Upper lobe of right lung (tissue), 1 donor: ENCODE measurements around the gene KCTD14. TPM values are rescaled to one million over a fixed set of nuclear protein-coding genes. Genes with fewer than 3 reads are reported as not detected.

Source experiments
- ATAC-seq: fragments of 200-7000 bp; cut with Tn5 transposase; one replicate; pipeline ENCODE4 v1.9.1; 2020; ENCODE audit warnings: mild to moderate bottlenecking, moderate library complexity
- DNase-seq: peaks from one replicate; pipeline ENCODE4 v3.0.0-alpha.2; 2020
- H3K27ac ChIP-seq: fragments of 200-600 bp; one replicate; pipeline ENCODE4 v1.8.0; 2022
- H3K27me3 ChIP-seq: fragments of 200-600 bp; one replicate; pipeline ENCODE4 v1.8.0; 2022; ENCODE audit warnings: mild to moderate bottlenecking
- H3K36me3 ChIP-seq: fragments of 200-600 bp; one replicate; pipeline ENCODE4 v1.8.0; 2022
- H3K4me1 ChIP-seq: fragments of 200-600 bp; one replicate; pipeline ENCODE4 v1.8.0; 2022
- H3K4me3 ChIP-seq: fragments of 200-600 bp; one replicate; pipeline ENCODE4 v1.8.0; 2022; ENCODE audit warnings: mild to moderate bottlenecking
- H3K9me3 ChIP-seq: fragments of 200-600 bp; one replicate; pipeline ENCODE4 v1.8.0; 2022
- CTCF ChIP-seq: fragments of 200-600 bp; IDR thresholded peaks from one replicate; pipeline ENCODE4 v1.8.0; 2022; ENCODE audit warnings: antibody characterized with exemption
- intact Hi-C: fragments of 100-400 bp; cut with DNase I; formaldehyde crosslinking; loops from one replicate; pipeline ENCODE4 v1.11.0; 2022
- total RNA-seq: library from RNA; stranded (reverse); fragmentation: NEBNext Ultra II Directional; extraction: Animal tissue kit (Norgen Biotek cat#: 25700); gene quantifications from one replicate; pipeline ENCODE4 v1.2.1, GENCODE V29; 2021
- donor health status: DM: no; HTN: yes; CAD: no; lungs with severe emphysema.

The KCTD14 gene
- total RNA-seq, 1 donor from 2014 or later: 13.6 TPM

GRCh38 chr11:78010304-78010703 is 12.8 kb downstream of the KCTD14 start:
- intact Hi-C loops: no loop called here
- no peak for TF ChIP-seq CTCF
- no peak for DNase-seq
- Histone ChIP-seq H3K27ac (no peak overlapping the region), H3K9me3 (no peaks in the 10 kb centered on the region), H3K36me3 (no peaks in the 10 kb centered on the region), H3K4me1 (no peaks in the 10 kb centered on the region), H3K27me3 (no peaks in the 10 kb centered on the region), H3K4me3 (no peak overlapping the region)
- ATAC-seq: no peak

- intact Hi-C loops: no loop called here
- H3K27ac ChIP-seq: no peak overlapping the region
- TF ChIP-seq CTCF: no peak
- ATAC-seq (no peak), DNase-seq (no peak)
- H3K4me3 ChIP-seq: no peak overlapping the region
- H3K36me3 ChIP-seq: no peaks in the 10 kb centered on the region
- H3K27me3 ChIP-seq: no peaks in the 10 kb centered on the region
- no peaks in the 10 kb centered on the region for H3K9me3 ChIP-seq
- H3K4me1 ChIP-seq: no peaks in the 10 kb centered on the region
Observed at GRCh38 chr11:78009062-78009461, 14.0 kb downstream of the KCTD14 start.

- TF ChIP-seq CTCF: peak; percentile 63
- intact Hi-C loops: no loop called here
- H3K4me1 ChIP-seq: peaks cover 2% of the 10 kb centered on the region
- H3K36me3 ChIP-seq: no peaks in the 10 kb centered on the region
- no peak overlapping the region for H3K27ac ChIP-seq
- no peaks in the 10 kb centered on the region for H3K9me3 ChIP-seq
- H3K4me3 ChIP-seq: no peak overlapping the region
- DNase-seq: no peak
- H3K27me3 ChIP-seq: no peaks in the 10 kb centered on the region
- peak; percentile 95 for ATAC-seq
Observed at GRCh38 chr11:78000193-78000592, 22.9 kb downstream of the KCTD14 start.

GRCh38 chr11:77999446-78000030 is 23.5 kb downstream of the KCTD14 start:
- intact Hi-C loops: no loop called here
- no peak for ATAC-seq
- H3K4me1 ChIP-seq: peaks cover 3% of the 10 kb centered on the region

GRCh38 chr11:77994434-77995362 is 28.4 kb downstream of the KCTD14 start, which contains the start of gene INTS4:
TSS of gene INTS4 (minus strand) at chr11:77994668. CDS start at chr11:77994643, 25 bp downstream.
- Histone ChIP-seq H3K4me1 (peaks cover 14% of the 10 kb centered on the region), H3K4me3 (peak within 1 kb of the TSS; percentile 84), H3K9me3 (no peaks in the 10 kb centered on the region), H3K36me3 (peaks cover 10% of the 10 kb centered on the region), H3K27me3 (no peaks in the 10 kb centered on the region), H3K27ac (peak within 1 kb of the TSS; percentile 72)
- DNase-seq (peak; percentile 99), ATAC-seq (peak; percentile 99)
- intact Hi-C loops: no loop called here
- TF ChIP-seq CTCF: no peak

More at GRCh38 chr11:77999446-78000030, 23.5 kb downstream of the KCTD14 start:
- Histone ChIP-seq H3K27me3 (no peaks in the 10 kb centered on the region), H3K9me3 (no peaks in the 10 kb centered on the region), H3K27ac (no peak overlapping the region), H3K36me3 (no peaks in the 10 kb centered on the region), H3K4me3 (no peak overlapping the region)
- no peak for TF ChIP-seq CTCF
- DNase-seq: no peak
